IMR-90 (cell line): ENCODE results near the gene LRG1. TPM values are rescaled to one million over a fixed set of nuclear protein-coding genes. Genes with fewer than 3 reads are reported as not detected.

ENCODE experiments used
- ATAC-seq: fragments of 200-7000 bp; cut with Tn5 transposase; 2 replicates; pipeline ENCODE4 v1.9.1; 2020; ENCODE audit warnings: low read depth, mild to moderate bottlenecking, moderate library complexity
- BruUV-seq: library from RNA; stranded (reverse); fragments of 400-500 nt; replicated peaks from 2 replicates; lab custom pipeline; 2021; lab: Mats Ljungman, UMichigan
- CTCF ChIA-PET: fragments of 300-600 bp; formaldehyde crosslinking; extraction: SDS; loops from one replicate; lab custom pipeline; 2021; ENCODE audit warnings: antibody characterized with exemption; lab: Yijun Ruan, JAX
- POLR2A ChIA-PET: fragments of 300-600 bp; sonication (Branson Sonifier 250); formaldehyde crosslinking; loops from one replicate; lab custom pipeline; 2022; ENCODE audit warnings: antibody characterized with exemption; ENCODE audit not compliant: unreplicated experiment; lab: Charles Lee
- DNase-seq: peaks from one replicate; pipeline ENCODE4 v3.0.0; 2013
- H2AFZ ChIP-seq: replicated peaks from 2 replicates; pipeline ENCODE3; 2013; ENCODE audit warnings: low read length, mild to moderate bottlenecking; ENCODE audit not compliant: poor library complexity
- H2AK5ac ChIP-seq: 2 replicates; pipeline ENCODE4 v1.6.1; 2013; ENCODE audit warnings: low read depth, low read length, inconsistent platforms
- H2AK9ac ChIP-seq: replicated peaks from 2 replicates; pipeline ENCODE3; 2013; ENCODE audit warnings: mild to moderate bottlenecking, low read depth, low read length, moderate library complexity; ENCODE audit not compliant: poor library complexity
- H2BK120ac ChIP-seq: 2 replicates; pipeline ENCODE4 v1.6.1; 2013; ENCODE audit warnings: low read depth, low read length, inconsistent platforms
- H2BK15ac ChIP-seq: 3 replicates; pipeline ENCODE4 v1.6.1; 2013; ENCODE audit warnings: low read depth, low read length, inconsistent platforms
- H2BK20ac ChIP-seq: 2 replicates; pipeline ENCODE4 v1.6.1; 2013; ENCODE audit warnings: low read depth, mild to moderate bottlenecking, inconsistent platforms, low read length, moderate library complexity
- H2BK5ac ChIP-seq: 2 replicates; pipeline ENCODE4 v1.6.1; 2013; ENCODE audit warnings: mild to moderate bottlenecking, low read depth, low read length, inconsistent platforms; ENCODE audit not compliant: poor library complexity, severe bottlenecking
- H3K14ac ChIP-seq: replicated peaks from 2 replicates; pipeline ENCODE4 v1.6.1; 2013; ENCODE audit warnings: low read depth, low read length, inconsistent platforms
- H3K18ac ChIP-seq: 2 replicates; pipeline ENCODE4 v1.6.1; 2013; ENCODE audit warnings: low read depth, low read length, control low read depth
- H3K23ac ChIP-seq: 2 replicates; pipeline ENCODE4 v1.6.1; 2013; ENCODE audit warnings: low read depth, low read length, inconsistent platforms
- H3K27ac ChIP-seq: 2 replicates; pipeline ENCODE4 v1.5.1; 2013; ENCODE audit warnings: mild to moderate bottlenecking, control low read depth, low read length; ENCODE audit not compliant: insufficient read depth
- H3K27me3 ChIP-seq: 2 replicates; pipeline ENCODE4 v1.6.1; 2013; ENCODE audit warnings: low read length; ENCODE audit not compliant: control insufficient read depth, insufficient read depth
- H3K36me3 ChIP-seq: 2 replicates; pipeline ENCODE4 v1.6.1; 2013; ENCODE audit warnings: low read length, mixed read lengths; ENCODE audit not compliant: control insufficient read depth, insufficient read depth
- H3K4ac ChIP-seq: 2 replicates; pipeline ENCODE4 v1.6.1; 2013; ENCODE audit warnings: low read depth, low read length, inconsistent platforms
- H3K4me1 ChIP-seq: 2 replicates; pipeline ENCODE4 v1.6.1; 2013; ENCODE audit warnings: low read length, mixed read lengths; ENCODE audit not compliant: control insufficient read depth, insufficient read depth
- H3K4me2 ChIP-seq: 2 replicates; pipeline ENCODE4 v1.6.1; 2013; ENCODE audit warnings: low read depth, mild to moderate bottlenecking, control low read depth, low read length, moderate library complexity
- H3K4me3 ChIP-seq: 2 replicates; pipeline ENCODE4 v1.5.1; 2013; ENCODE audit warnings: low read depth, mild to moderate bottlenecking, control low read depth, low read length, moderate library complexity; ENCODE audit not compliant: insufficient read depth
- H3K56ac ChIP-seq: 2 replicates; pipeline ENCODE4 v1.6.1; 2013; ENCODE audit warnings: low read length, inconsistent platforms; ENCODE audit not compliant: insufficient read depth; ENCODE audit errors: extremely low read depth
- H3K79me1 ChIP-seq, 2 experiments: 2 replicates each; pipeline ENCODE4 v1.6.1; 2013; ENCODE audit warnings: low read length in 2 of 2, inconsistent platforms in 1 of 2, low read depth in 1 of 2
- H3K9ac ChIP-seq: 2 replicates; pipeline ENCODE4 v1.6.1; 2013; ENCODE audit warnings: low read depth, low read length, control low read depth
- H3K9me1 ChIP-seq: 2 replicates; pipeline ENCODE4 v1.6.1; 2013; ENCODE audit warnings: low read length, inconsistent platforms; ENCODE audit not compliant: insufficient read depth
- H3K9me3 ChIP-seq: 2 replicates; pipeline ENCODE4 v1.6.1; 2013; ENCODE audit warnings: low read length; ENCODE audit not compliant: control insufficient read depth, insufficient read depth
- H4K20me1 ChIP-seq: 2 replicates; pipeline ENCODE4 v1.6.1; 2013; ENCODE audit warnings: low read length, inconsistent platforms; ENCODE audit not compliant: insufficient read depth
- H4K5ac ChIP-seq: 2 replicates; pipeline ENCODE4 v1.6.1; 2013; ENCODE audit warnings: mild to moderate bottlenecking, low read depth, low read length, control low read depth
- H4K8ac ChIP-seq, 2 experiments: 2 replicates each; pipeline ENCODE4 v1.6.1; 2013; ENCODE audit warnings: low read depth in 2 of 2, low read length in 2 of 2, control low read depth in 1 of 2, inconsistent platforms in 1 of 2
- H4K91ac ChIP-seq: 2 replicates; pipeline ENCODE4 v1.6.1; 2013; ENCODE audit warnings: low read depth, low read length, inconsistent platforms; ENCODE audit not compliant: insufficient read depth
- CTCF ChIP-seq: conservative IDR thresholded peaks from 2 replicates; pipeline ENCODE4 v1.5.1; 2012; ENCODE audit warnings: mild to moderate bottlenecking, low read depth, low read length, improper control_type of control experiment
- WGBS, 2 experiments: methylation state at CpG; one replicate each; pipeline versions ENCODE4 v1.1.5 to v1.1.7; 2013; ENCODE audit warnings: missing lambda C conversion rate in 2 of 2; ENCODE audit not compliant: insufficient read length in 1 of 2; ENCODE audit errors: extremely low coverage in 2 of 2; 5-methylcytosine and 5-hydroxymethylcytosine counted together
- dilution Hi-C: fragments of 300-500 bp; cut with HindIII; formaldehyde crosslinking; loops from one replicate; pipeline ENCODE4 v1.14.3; 2018; ENCODE audit warnings: low sequenced_read_pairs; ENCODE audit not compliant: unreplicated experiment
- in situ Hi-C: fragments of 300-500 bp; cut with MboI; formaldehyde crosslinking; loops from 3 replicates; pipeline ENCODE4 v1.14.3; 2019; ENCODE audit warnings: low sequenced_read_pairs, inconsistent platforms, mixed read lengths
- intact Hi-C: fragments of 100-400 bp; cut with micrococcal nuclease; formaldehyde crosslinking; loops from 2 replicates; pipeline ENCODE4 v1.10.0; 2022
- polyA plus RNA-seq, 3 experiments: library from polyadenylated mRNA; depleted of rRNA; stranded (reverse); fragments of >200 nt; gene quantifications; 2 replicates each; pipeline ENCODE4 v1.2.3, GENCODE V29; 2012; ENCODE audit warnings: low replicate concordance in 1 of 3
- total RNA-seq: library from RNA; depleted of rRNA; stranded (reverse); fragments of >200 nt; gene quantifications from 2 replicates; pipeline ENCODE4 v1.2.3, GENCODE V29; 2012
- TF ChIP-seq, protein P1 (sequence below): fragments of 150-350 bp; IDR thresholded peaks from 2 replicates; pipeline ENCODE4 v1.6.1; 2017; ENCODE audit warnings: mild to moderate bottlenecking, antibody characterized with exemption, low read length, low read depth

LRG1 gene
- total and polyA plus RNA-seq, 2 of the 4 experiments (the other 2 are of a cell fraction), result not detected

DNA sequence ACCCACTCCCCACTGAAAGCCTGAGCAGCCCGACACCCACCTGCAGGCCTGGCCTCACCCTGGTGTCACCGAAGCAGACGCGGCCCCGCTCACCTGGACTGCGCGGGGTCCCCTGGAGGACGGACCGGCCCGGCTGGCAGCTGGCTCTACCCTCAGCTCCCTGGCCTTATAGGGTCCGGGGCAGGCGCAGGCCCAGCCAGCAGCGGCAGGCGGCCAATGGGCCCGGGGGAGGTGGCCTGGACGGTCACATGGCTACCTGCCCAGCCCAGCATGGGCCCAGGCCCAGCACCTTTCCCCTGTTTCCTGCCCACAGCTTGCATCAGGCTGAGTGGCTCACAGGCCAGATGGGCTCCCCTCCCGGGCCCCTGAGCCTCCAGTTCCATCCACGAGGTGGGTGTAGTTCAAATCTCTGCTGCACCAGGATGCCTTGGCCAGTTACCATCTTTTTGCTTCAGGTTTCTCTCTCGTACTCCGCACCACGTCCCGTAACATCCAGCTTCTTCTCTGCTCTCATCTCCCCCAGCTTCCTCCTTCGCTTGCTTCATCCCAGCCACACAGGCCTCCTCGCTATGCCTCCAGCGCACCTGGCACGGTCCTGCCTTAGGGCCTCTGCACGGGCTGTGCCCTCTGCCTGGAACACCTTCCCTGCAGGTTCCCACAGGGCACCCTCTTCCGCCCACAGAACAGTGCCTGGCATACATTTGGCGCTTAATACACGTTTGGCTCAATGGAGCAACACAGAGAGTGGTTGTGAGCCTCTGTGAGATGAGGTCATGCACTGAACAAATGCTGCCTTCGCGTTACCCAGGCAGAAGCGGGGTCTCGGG is 21.3 kb downstream of the LRG1 start, which contains the start of gene PLIN4:
PLIN4 (minus strand) TSS at position 142 of the 827 bp plus-strand sequence. CDS start 214 bp downstream, outside the sequence.
- peak; percentile 28; the same call in 1 of the 2 replicates for ATAC-seq
- Histone ChIP-seq H3K18ac (no peak within 1 kb of the TSS), H2BK5ac (no peak within 1 kb of the TSS), H2AK5ac (no peak within 1 kb of the TSS; the same call in 1 of the 2 replicates), H3K27ac (no peak within 1 kb of the TSS), H3K4me2 (peak within 1 kb of the TSS; percentile 40; the same call in 1 of the 2 replicates), H3K14ac (no peak within 1 kb of the TSS), H3K9ac (no peak within 1 kb of the TSS), H3K56ac (no peak within 1 kb of the TSS), H3K79me1 (no peaks in the 10 kb centered on the region), H4K8ac (no peak within 1 kb of the TSS), H3K27me3 (peaks cover 14% of the 10 kb centered on the region), H4K20me1 (no peaks in the 10 kb centered on the region), H3K9me1 (no peaks in the 10 kb centered on the region), H3K36me3 (no peaks in the 10 kb centered on the region), H3K23ac (no peak within 1 kb of the TSS), H2BK120ac (no peak within 1 kb of the TSS), H2BK15ac (no peak within 1 kb of the TSS), H4K5ac (0 out of 2 replicates have a peak within 1 kb of the TSS, but pooled peaks have one; percentile 18), H3K4me1 (peaks cover 9% of the 10 kb centered on the region), H2AFZ (peak within 1 kb of the TSS; percentile 72), H3K9me3 (no peaks in the 10 kb centered on the region), H2AK9ac (peak within 1 kb of the TSS; percentile 76), H3K4ac (no peak within 1 kb of the TSS), H3K4me3 (no peak within 1 kb of the TSS), H2BK20ac (no peak within 1 kb of the TSS), H4K91ac (no peak within 1 kb of the TSS)
- peak; percentile 38 for DNase-seq
- BruUV-seq, result no TSS peak
- ChIA-PET CTCF (no interaction called here), POLR2A (no interaction called here)
- dilution Hi-C loops (no loop called here), in situ Hi-C loops (no loop called here), intact Hi-C loops (loop anchor here (1.0 kb wide), 1 partner anchor 10 kb away; no protein-coding TSS in a partner anchor)
- 75% methylated on average over 9 of the region's 34 CpGs; no CpG with 5 or more reads in 1 of the 2 experiments for WGBS, 2 experiments
- TF ChIP-seq, protein P1, sequence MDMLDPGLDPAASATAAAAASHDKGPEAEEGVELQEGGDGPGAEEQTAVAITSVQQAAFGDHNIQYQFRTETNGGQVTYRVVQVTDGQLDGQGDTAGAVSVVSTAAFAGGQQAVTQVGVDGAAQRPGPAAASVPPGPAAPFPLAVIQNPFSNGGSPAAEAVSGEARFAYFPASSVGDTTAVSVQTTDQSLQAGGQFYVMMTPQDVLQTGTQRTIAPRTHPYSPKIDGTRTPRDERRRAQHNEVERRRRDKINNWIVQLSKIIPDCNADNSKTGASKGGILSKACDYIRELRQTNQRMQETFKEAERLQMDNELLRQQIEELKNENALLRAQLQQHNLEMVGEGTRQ, result peak; percentile 27; the same call in 1 of the 2 replicates
- no peak for TF ChIP-seq CTCF
